LHCN-M2 (cell line): ENCODE results near the gene ACAP3. TPM values are rescaled to one million over a fixed set of nuclear protein-coding genes. Genes with fewer than 3 reads are reported as not detected.

Experiments used
- DNase-seq: peaks from one replicate; pipeline ENCODE4 v3.0.0-alpha.2; 2012; ENCODE audit warnings: low read depth
- polyA plus RNA-seq: library from polyadenylated mRNA; unstranded; fragments of >200 nt; gene quantifications from one replicate; pipeline ENCODE4 v1.2.1, GENCODE V29; 2012; ENCODE audit warnings: missing spikeins
- total RNA-seq: library from RNA; depleted of rRNA; stranded (reverse); fragments of >200 nt; gene quantifications from 2 replicates; pipeline ENCODE4 v1.2.3, GENCODE V29; 2014; rRNA removed

Gene ACAP3
- total RNA-seq = 71.0 and 76.4 TPM in 2 replicates
- 31.5 TPM for polyA plus RNA-seq

GRCh38 chr1:1307923-1308755, at the start of gene ACAP3, which contains the start of gene PUSL1:
Gene ACAP3, minus strand, starts transcription at chr1:1307930. Its CDS starts 115 bp downstream, at chr1:1307815.
Gene PUSL1, plus strand, starts transcription at chr1:1308597. Its CDS starts 47 bp downstream, at chr1:1308644.
- peak; percentile 90 for DNase-seq

GRCh38 chr1:1356796-1357401, 49.2 kb upstream of the ACAP3 start:
- peak; percentile 25 for DNase-seq

- no peak for DNase-seq
Observed at GRCh38 chr1:1356166-1356795, 48.6 kb upstream of the ACAP3 start.

GRCh38 chr1:1355416-1355815, 47.7 kb upstream of the ACAP3 start:
- no peak for DNase-seq

- no peak for DNase-seq
Observed at GRCh38 chr1:1354271-1355247, 46.8 kb upstream of the ACAP3 start.

GRCh38 chr1:1353389-1354151, 45.8 kb upstream of the ACAP3 start:
- DNase-seq = no peak

GRCh38 chr1:1352786-1353388, 45.2 kb upstream of the ACAP3 start:
- no peak for DNase-seq

- peak; percentile 32 for DNase-seq
Observed at GRCh38 chr1:1351511-1352427, 44.0 kb upstream of the ACAP3 start.

- DNase-seq = peak; percentile 68
Observed at GRCh38 chr1:1349256-1350012, 41.7 kb upstream of the ACAP3 start, which contains the start of gene DVL1. Gene DVL1, minus strand, starts transcription at chr1:1349418. Its CDS starts 353 bp downstream, at chr1:1349065.

GRCh38 chr1:1348420-1349255, 40.9 kb upstream of the ACAP3 start:
- no peak for DNase-seq

GRCh38 chr1:1347663-1348419, 40.1 kb upstream of the ACAP3 start:
- DNase-seq = no peak

GRCh38 chr1:1347026-1347595, 39.4 kb upstream of the ACAP3 start:
- DNase-seq = no peak

- DNase-seq = no peak
Observed at GRCh38 chr1:1346501-1346890, 38.8 kb upstream of the ACAP3 start.

- no peak for DNase-seq
Observed at GRCh38 chr1:1345860-1346500, 38.2 kb upstream of the ACAP3 start.

- no peak for DNase-seq
Observed at GRCh38 chr1:1345384-1345783, 37.7 kb upstream of the ACAP3 start.
